ENCODE data around the gene SPTBN1.

GRCh38 chr2:54681416-54681815 lies 225.3 kb downstream of the SPTBN1 start:
- TF ChIP-seq CTCF (conservative IDR thresholded peaks at IDR 0.05; ENCODE audit: low read depth, low read length) (no peak), EZH2 (IDR thresholded peaks at IDR 0.05; ENCODE audit: low read length, unreplicated experiment) (no peak)

Measured in PC-3 (cell line).